Stimulated activated CD4-positive, alpha-beta T cell treated with anti-CD3 and anti-CD28 coated beads, Interleukin-1b, Interleukin-23, amount 100 ng/mL, for 4 hours (primary cell): ENCODE measurements around the gene TNNC2.
A peak's percentile ranks its signal among the peaks of the same experiment; 100 is the strongest.
"Not testable (repeated sequence)": the region's sequence is repeated elsewhere in the genome, so short reads cannot be mapped to it uniquely, and the experiment has no call there.

Experiments used
- DNase-seq, 2 donors: peaks; one replicate each; pipeline ENCODE4 v3.0.0-alpha.2; 2020; ENCODE audit warnings: low read depth in 2 of 2

The TNNC2 gene

DNA sequence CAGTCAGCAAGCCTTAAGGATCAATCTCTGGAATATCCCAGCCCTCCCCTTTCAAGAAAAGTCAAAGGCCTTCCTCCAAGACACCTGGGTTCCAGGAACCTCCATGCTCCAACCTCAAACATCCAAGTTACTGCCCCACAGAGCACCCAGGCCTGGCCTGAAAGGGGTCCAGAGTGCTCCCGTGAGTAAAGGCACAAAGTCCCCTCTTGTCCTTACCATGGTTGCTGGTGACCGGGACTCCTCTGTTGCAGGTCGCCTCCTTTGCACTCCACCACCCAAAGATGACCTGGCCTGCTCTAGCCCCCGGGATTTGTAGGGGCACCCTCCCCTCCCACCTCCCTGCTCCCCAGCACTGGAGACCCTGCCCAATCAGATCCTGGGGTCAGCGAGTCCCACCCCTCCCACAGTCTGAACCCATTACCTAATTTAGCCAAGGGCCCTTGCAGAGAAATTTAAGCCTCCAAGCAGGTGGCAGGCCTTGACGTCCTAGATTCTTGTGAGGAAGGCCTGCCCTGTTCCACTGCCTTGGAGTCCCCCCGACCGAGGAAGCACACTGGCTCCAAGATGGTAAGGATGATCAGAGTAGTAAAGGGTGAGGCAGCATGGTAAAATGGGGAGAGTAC, at the start of gene TNNC2:
TNNC2 (minus strand) TSS at position 283 of the 623 bp plus-strand sequence; CDS start at position 219, 64 bp downstream.
- no peak for DNase-seq

DNA sequence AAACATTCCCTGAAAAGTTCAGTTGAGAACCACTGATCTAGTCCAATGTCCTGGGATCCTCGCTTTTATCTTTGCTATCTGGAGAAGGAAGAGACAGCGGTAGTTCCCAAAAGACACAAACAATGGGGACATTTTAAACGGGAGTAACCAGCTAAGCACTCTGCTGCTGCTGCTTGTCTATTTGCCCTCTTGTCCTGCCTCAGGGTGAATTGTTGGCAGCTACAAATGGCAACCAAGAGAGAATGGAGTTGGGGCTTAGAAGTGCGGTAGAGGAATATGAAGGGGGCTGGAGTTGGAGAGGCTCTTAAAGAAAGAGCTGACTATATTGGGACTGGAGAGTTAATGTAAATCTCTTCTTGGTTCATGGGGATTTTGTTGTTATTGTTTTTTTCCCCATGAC, 47.5 kb upstream of the TNNC2 start:
- no peak for DNase-seq

DNA sequence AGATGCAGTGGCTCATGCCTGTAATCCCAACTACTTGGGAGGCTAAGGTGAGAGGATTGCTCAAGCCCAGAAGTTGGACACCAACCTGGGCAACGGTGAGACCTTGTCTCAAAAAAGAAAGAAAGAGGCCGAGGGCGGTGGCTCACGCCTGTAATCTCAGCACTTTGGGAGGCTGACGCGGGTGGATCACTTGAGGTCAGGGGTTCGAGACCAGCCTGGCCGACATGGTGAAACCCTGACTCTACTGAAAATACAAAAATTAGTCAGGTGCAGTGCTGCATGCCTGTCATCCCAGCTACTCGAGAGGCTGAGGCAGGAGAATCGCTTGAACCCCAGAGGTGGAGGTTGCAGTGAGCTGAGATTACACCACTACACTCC, 47.0 kb upstream of the TNNC2 start:
- DNase-seq = not testable (repeated sequence)

DNA sequence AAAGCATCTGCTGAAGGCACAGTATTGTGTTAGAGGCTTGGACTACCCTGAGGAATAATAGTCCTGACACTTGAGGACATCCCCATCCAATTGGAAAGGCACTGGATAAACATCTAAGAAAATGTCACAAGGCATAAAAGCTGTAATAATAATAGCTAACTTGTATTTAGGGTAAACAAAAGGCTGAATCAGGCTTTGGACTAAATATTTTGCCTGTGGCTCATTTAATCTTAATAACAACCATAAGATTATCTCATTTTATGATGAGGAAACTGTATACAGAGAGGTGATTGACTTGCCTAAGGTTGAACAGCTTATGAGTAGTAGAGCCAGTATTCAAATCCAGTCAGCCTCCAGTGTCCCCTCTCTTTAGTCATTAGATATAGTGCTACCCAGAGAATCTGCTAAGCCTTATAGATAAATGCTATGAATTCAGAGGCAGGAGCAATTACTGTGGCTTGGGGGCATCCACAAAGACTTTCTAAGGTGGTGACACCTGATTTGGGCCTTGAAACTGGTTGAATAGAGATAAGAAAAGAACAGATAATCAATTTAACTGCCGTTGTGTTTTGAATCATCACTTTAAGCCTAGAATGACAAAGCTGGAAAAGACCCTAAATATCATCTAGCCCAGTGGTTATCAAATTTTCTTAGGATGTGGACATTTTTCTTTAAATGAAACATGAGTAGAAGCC, 46.4 kb upstream of the TNNC2 start:
- DNase-seq = no peak

DNA sequence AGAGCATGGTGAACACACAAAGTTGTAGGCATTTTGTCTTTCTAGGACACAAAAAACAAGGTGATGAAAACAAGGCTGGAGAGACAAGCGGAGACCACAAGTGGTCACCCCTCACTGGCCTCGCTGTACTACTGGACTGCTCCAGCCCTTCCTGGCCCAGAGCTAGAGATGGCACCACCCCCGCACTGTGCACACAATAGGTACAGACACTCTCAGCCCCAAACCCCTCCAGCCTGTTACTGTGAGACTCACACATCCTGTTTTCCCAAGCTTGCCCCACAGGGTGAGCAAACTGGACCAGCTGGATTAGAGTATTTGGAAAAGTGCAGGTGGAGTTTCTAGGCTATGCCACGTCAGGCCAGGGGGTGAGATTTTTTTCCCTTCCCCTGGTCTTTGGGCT, 45.5 kb upstream of the TNNC2 start:
- DNase-seq = no peak

DNA sequence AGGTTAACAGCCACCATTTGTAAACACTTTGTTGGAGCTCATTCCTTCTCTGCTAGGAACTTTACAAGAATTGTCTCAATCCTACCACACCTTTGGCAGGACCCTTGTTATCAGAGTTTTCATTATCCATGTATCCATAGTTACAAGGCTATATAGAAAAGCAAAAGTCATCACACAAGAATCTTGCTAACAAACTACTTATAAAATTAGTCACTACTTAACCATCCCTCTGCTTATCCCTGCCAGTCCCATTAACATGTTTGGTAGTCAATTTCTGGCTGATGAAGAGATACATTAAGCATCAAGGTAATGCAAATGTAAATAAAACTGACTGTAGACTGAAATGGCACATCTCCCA, 40.7 kb upstream of the TNNC2 start:
- no peak for DNase-seq

DNA sequence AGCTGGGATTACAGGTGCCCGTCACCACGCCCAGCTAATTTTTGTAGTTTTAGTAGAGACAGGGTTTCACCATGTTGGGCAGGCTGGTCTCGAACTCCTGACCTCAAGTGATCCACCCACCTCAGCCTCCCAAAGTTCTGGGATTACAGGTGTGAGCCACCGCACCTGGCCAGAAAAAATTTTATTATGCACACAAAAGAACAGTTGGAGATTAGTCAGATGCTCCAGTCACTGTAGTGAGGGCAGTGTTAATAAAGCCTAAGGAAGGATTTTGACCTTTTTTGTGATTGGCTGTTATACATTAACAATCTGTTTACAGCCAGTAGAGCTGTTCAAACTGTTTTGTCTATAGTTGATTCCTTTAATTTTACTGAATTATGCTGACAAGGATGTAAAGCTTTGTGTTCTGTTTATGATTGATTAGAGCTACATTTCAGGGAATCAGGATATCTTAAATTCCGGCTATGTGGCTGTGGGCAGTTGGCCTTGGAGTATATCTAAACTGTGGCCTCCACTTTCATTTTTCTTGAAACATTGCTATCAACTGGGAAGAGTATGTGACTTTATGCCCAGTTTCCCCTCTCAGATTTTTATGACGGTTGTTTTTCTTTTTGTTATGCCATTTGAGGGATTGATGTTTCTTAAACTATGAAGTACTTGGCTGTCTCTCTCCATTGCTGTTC, 40.2 kb upstream of the TNNC2 start:
- no peak for DNase-seq

DNA sequence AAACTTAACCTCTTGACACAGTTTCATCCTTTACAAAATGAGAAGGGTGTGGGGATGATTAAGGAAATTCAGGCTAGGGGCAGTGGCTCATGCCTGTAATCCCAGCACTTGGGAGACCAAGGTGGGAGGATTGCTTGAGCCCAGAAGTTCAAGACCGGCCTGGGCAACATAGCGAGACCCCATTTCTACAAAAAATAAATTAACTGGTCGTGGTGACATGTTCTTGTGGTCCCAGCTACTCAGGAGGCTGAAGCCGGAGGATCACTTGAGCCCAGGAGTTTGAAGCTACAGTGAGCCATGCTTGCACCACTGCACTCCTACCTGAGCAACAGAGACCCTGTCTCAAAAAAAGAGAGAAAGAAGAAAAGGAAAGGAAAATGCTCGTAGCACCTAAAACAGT, 39.3 kb upstream of the TNNC2 start:
- DNase-seq = no peak

DNA sequence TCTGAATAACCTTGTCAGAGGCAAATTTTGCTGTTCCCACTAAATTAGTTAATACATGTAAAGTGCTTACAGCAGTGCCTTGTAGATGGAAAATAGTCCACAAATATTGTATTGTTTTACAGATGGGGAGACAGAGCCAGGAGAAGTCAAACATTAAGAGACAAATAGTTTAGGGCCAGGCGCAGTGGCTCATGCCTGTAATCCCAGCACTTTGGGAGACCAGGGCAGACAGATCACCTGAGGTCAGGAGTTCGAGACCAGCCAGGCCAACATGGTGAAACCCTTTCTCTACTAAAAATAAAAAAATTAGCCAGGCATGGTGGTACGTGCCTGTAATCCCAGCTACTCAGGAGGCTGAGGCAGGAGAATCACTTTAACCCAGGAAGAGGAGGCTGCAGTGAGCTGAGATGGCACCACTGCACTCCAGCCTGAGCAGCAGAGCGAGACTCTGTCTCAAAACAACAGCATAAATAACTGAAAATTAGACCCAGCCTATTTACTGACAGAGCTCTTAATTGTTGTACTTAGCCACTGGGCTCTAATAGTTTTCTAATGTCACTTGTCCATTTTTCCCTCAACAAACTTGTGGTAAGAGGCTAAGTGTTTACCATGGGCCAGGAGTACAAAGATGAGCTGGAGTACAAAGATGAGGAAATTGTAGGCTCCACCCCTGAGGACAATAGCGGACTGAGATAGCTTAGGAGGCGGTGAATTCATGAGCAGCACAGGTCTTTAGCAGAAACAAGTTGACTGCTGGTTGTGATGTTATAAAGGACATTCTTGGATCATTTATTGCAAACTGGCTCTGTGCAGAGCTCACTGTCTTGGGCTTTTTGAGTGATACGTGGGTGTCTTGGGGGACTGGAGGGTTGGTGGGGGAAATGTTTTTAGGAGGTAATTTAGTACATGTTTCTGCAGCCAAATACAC, 36.7 kb upstream of the TNNC2 start:
- DNase-seq = no peak

DNA sequence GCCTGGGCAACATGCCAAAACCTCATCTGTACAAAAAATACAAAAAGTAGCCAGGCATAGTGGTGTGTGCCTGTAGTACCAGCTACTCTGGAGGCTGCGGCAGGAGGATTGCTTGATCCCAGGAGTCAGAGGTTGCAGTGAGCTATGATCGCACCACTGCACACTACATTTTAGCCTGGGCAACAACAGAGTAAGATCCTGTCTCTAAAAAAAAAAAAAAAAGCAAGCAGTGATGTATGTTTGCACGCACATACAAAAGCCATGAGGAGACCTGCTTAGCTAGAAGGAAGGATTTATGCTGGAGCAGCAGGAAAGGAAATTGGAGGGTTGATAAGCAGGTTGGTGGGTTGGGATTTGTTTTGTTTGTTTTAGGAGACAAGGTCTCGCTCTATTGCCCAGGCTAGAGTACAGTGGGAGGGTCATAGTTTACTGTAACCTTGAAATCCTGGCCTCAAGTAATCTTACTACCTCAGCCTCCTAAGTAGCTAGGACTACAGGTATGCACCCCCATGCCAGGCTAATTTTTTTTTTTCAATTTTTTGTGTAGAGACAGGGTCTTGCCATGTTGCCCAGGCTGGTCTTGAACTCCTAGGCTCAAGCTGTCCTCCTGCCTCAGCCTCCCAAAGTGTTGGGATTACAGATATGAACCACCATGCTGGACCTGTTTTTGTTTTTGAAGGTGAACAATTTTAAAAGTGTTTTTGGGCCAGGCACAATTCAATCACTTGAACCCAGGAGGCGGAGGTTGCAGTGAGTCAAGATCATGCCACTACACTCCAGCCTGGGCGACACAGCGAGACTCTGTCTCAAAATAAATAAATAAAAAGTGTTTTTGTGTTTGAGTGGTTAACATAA, 34.3 kb upstream of the TNNC2 start:
- DNase-seq = no peak

DNA sequence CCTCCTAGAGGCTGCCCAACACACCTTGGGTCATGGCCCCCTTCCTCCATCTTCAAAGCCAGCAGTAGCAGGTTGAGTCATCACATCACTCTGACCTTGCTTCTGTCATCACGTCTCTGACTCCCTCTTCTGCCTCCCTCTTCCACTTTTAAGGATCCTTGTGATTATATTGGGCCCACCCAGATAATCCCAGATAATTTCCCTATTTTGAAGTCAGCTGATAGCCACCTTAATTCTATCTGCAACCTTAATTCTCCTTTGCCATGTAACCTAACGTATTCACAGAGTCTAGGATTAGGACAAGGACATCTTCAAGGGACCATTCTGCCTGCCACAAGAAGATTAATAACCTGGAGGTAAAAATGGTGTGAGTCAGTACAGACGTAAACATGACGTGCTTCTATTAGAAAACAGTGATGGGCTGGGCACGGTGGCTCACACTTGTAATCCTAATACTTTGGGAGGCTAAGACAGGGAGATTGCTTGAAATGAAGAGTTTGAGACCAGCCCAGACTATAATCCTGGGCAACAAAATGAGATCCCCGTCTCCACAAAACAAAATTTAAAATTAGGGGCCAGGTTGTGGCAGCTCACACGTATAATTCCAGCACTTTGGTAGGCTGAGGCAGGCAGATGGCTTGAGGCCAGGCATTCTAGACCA, 33.6 kb upstream of the TNNC2 start:
- DNase-seq = no peak

DNA sequence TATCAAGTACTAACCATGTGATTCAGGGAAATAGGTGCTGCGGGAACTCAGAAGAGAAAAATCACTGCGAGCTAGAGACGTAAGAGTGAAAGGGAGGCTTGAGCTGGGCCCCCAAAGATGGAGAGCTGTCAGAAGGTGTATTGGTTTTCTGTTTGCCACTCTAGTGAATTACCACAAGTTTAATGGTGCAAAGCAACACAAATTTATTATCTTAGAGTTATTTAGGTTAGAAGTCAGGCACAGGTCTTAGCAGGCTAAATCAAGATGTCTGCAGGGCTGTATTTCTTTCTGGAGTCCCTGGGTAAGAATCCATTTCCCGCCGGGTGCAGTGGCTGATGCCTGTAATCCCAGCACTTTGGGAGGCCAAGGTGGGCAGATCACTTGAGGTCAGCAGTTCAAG, 32.8 kb upstream of the TNNC2 start:
- no peak for DNase-seq

DNA sequence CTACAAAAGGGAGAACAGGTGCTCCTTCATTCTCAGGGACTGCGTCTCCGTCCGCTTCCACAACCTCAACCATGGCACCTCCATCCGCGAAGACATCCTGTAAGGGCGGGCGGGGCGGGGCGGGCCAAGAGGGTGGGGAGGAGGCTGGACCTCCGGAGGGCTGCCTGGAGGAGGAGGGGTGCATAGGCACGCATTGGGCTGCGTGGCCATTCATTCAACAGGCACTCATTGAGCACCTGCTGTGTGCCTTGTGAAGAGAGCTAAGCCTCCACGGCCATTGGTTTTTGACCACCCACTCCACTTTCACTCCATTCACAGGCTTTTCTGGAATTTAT, 30.7 kb upstream of the TNNC2 start:
- DNase-seq = no peak

DNA sequence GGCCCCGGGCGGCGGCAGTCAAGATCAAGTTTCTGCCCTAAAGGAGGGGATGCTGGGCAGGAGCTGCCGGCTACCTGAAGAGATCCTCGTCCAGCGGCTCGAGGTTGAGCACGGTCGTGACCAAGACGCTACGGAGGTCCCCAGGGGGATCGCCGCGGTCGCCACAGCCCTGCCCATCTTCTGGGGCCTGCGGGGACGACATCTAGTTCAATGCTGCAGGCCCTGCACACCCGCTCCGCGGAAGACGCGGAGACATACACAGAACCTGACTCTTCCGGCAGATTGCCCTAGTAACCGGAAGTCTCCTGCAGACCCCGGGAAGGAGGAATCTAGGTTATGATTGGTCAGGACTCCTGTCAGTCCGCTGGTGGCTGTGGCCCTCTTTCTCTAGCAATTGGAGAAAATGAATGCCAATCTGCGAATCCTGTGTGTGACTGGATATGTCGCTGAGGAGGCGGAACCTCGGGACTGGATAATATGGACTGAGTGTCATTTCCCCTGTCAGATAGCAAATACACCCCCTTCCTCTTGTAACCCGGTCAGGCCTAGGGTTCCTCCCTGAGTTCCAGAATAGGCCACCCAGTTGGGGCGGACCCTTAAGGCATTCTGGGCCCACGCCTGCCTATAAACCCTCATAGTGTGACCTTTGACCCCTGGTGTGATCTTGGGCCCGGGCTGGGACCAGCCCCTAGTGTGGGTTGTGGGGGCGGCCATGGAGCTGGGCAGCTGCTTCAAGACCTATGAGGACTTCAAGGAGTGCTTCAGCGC, 30.2 kb upstream of the TNNC2 start, which contains the start of the genes ACOT8 and ZSWIM3:
ACOT8 (minus strand) TSS at position 279 of the 768 bp plus-strand sequence; CDS start at position 202, 77 bp downstream.
ZSWIM3 (plus strand) TSS at position 501 of the 768 bp plus-strand sequence; CDS start at position 713, 212 bp downstream.
- peak; percentile 62 to 91 for DNase-seq

DNA sequence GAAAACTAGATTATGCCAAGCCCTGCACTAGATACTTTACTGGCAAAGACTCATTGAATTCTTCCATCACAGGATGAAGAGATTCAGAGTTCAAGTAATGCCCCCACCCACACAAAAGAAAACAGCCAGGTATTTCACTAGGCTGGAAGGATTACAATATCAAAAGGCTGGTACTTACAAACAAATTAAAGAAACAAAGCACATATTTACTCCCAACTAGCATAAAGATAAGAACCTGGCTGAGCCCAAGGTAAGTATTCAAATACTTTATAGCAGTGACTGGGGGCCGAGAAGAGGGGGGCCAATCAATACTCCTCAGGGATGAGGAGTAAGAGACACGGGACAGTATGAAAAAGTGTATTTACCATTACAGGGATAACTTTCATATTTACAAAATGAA, 26.4 kb upstream of the TNNC2 start:
- DNase-seq = no peak

DNA sequence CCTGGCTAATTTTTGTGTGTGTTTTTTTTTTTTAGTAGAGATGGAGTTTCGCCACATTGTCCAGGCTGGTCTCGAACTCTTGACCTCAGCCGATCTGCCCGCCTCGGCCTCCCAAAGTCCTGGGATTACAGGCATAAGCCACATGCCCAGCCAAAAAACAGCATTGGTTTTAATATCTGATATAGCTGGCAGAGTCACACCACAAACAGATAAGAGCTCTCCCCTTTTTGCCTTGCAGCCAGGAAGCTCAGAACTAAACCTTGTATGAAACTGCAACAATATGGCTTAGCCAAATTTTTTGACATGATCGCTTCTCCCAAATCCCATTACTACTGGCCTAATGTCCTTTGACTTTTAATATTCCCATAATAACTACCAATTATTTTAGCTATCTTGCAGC, 25.2 kb upstream of the TNNC2 start:
- no peak for DNase-seq

DNA sequence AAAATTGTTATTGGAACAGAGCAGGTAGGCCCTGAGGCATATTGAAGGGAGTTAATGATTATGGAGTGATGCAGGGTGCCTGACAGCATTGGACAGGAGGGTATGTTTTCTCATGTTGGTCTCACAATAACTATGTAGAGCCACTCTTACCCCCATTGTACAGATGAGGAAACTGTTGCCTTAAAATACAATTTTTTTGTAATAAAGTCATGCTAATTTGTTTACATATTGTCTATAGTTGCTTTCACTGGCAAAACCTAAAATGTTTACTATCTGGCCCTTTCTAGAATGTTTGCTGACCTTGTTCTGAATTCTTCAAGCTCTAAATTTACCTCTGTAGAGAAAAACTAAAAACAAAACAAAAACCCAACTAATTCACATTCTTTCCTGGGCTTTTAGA, 24.4 kb upstream of the TNNC2 start:
- DNase-seq = no peak

DNA sequence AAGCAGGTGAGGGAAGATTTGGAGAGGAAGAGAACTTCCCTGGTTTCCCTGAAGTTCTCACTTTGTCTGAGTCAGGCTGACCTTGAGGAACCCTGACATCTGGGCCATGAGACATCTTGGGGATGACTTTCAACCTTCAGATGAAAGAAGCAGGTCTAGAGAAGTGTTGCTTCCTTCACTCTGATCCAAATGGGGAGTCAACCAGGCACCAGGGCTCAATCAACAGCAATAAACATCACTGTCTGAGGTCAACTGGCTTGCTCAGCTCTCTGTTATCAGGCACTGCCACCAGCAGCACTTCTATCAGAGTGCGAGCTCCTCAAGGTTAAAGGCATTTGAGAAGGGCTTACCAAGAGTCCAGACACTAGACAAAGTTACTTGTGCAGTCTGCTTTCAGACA, 23.8 kb upstream of the TNNC2 start:
- DNase-seq = no peak

DNA sequence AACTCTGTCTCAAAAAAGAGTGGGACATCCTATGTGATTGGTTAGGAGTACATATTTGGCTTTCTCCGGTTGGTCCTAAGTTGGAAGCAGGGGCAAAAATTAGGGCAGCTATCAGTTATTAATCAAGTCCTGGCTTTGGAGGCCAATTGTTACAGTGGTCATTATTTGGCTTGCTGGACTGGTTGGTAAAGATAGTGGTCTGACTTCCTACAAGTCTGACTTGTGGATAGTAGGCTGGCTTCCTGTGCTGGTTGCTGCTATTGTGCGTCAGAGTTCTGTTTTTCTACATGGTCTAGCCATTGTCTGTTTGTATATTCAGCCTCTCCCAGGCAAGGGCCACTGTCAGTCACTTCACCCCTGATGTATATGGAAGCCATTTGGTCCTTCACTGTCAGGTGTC, 23.1 kb upstream of the TNNC2 start:
- DNase-seq = no peak
